ENCODE measurements around the gene FAM168A.

The FAM168A gene

DNA sequence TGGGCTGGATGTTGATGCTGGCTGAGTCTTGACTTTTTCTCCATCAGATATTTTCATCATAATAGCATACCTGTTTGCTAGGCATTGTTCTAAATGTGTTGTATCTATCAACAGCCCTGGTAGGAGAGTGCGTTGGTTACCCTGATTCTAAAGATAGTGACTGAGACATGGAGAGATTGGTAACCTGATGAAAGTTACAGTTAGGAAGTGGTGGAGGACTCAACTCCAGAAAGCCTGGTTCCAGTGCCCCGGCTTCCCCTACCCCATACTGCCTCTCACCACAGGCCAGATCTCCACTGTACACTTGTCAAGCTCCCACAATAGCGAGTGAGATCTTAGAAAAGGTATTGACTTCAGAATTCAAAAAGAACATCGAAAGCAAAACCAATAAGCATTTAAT is 244.5 kb downstream of the FAM168A start:
- Mint-ChIP-seq H3K9me3 (no peaks in the 10 kb centered on the region), H3K27me3 (peaks cover 3 to 6% of the 10 kb centered on the region in 2 donors), H3K27ac (no peak overlapping the region), H3K36me3 (ENCODE audit: insufficient read depth) (peaks cover 3% of the 10 kb centered on the region), H3K4me3 (no peak overlapping the region), H3K4me1 (ENCODE audit: low read depth in 2 of 2) (peaks cover 2 to 5% of the 10 kb centered on the region in 2 donors)
- no peak for DNase-seq
- no peak for ATAC-seq (replicated peaks)

DNA sequence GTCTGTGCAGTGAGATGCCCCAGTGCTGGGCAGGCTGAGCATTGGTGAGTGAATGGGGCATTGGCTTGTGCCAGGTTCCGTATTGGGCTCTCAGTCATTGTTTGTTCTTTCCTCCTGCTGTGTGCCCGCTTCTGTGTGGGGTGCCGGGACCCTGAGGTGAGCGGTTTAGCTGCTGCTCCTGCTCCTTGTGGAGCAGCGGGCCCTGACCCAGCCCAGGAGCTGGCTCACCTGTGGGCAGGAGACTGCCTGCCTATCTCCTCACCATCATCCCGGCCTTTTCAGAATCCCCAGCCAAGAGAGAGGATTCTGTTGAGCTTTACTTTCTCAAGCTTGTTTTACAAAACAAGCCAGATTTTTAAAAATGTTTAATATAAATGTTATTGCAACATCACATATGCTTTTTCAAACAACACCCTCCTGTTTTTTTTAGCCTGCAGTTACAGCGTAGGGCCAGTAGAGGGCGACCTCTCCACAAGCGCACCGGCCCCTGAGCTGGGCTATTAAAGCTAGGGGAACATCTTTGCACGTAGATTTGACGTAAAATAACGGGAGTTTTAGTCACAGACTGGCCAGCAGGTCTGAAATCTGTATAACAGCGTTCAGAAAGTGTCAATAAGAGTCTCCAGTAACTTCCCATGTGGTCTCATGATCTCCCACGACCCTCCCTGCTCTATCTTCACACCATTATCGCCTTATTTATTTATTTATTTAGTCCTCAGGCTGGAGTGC is 246.8 kb downstream of the FAM168A start:
- Mint-ChIP-seq H3K27ac (peak overlapping the region in 1 of 2 donors; percentile 77), H3K4me3 (peak overlapping the region in 1 of 2 donors; percentile 10), H3K4me1 (ENCODE audit: low read depth in 2 of 2) (peaks cover 2 to 5% of the 10 kb centered on the region in 2 donors), H3K36me3 (ENCODE audit: insufficient read depth) (peaks cover 3% of the 10 kb centered on the region), H3K27me3 (peaks cover 7 to 27% of the 10 kb centered on the region in 2 donors), H3K9me3 (no peaks in the 10 kb centered on the region)
- ATAC-seq (replicated peaks), result peak; percentile 96
- DNase-seq, result peak; percentile 62 to 68 (median 65)

Data from effector memory CD8-positive, alpha-beta T cell (primary cell).